SIG-M5 treated with dmso at 0.1 percent for 504 hours (cell line): Measurements from ENCODE around the gene NAGLU.

Experiments
- DNase-seq: peaks from one replicate; lab custom pipeline; 2025; ENCODE audit not compliant: unreplicated experiment; lab: John Stamatoyannopoulos, UW

NAGLU gene

GRCh38 chr17:42563143-42563509 lies 27.1 kb downstream of the NAGLU start:
- DNase-seq: no peak

DNA sequence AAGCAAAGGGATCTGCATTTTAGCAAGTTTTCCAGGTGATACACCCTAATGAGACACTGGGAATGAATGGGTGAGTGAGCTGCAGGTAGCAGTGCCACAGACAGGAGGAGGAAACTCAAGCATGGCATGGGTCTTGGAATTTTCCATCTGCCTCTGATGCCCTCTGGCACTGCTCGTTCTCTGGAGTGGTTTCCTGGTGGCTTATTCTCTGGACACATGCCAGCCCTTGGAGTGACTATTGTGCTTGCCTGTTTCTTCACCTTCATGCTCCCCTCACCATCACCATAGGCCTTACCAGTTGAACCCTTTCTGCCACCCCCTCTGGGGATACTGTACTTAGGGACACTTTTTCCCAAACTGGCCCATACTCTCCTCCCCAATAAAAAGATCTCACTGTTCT lies 27.5 kb downstream of the NAGLU start:
- no peak for DNase-seq

DNA sequence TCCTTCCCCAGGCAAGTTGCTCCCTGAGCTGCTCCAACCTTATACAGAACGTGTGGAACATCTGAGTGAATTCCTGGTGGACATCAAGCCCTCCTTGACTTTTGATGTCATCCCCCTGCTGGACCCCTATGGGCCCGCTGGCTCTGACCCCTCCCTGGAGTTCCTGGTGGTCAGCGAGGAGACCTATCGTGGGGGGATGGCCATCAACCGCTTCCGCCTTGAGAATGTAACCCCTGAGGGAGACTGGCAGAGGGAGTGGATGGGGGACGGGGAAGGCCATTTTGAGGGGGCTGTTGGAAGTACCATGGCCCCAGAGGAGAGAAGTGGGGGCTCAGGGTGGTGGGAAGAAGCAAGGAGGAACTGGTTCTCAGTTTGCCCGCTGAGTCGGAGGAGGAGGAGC lies 27.9 kb downstream of the NAGLU start:
- DNase-seq: no peak

- no peak for DNase-seq
These were observed 28.9 kb downstream of the NAGLU start for GRCh38 chr17:42564815-42565522.

DNA sequence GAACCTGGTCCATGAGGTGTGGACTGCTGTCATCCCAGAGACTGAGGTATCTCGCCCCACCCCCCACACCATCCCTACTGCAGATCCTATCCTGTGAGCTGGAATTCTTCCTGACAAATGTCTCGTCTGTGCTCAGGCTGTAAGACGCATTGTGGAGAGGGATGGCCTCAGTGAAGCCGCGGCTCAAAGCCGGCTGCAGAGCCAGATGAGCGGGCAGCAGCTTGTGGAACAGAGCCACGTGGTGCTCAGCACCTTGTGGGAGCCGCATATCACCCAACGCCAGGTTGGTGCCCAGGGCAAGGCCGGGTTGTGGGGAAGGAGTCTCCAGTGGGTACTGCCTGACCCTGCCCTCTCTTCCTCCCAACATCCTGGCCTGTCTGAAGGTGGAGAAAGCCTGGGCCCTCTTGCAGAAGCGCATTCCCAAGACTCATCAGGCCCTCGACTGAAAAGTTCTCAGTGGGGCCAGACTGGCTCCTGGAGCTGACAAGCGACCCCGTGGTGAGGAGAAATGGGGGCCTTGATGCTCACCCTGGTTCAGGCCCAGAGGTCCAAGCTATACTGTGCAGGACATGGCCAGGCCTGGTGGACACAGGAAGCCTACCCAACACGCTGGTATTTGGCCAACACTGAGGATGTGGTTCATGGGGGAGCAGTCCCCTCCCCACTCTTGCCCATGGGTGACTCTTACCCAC lies 29.6 kb downstream of the NAGLU start:
- DNase-seq: no peak

DNA sequence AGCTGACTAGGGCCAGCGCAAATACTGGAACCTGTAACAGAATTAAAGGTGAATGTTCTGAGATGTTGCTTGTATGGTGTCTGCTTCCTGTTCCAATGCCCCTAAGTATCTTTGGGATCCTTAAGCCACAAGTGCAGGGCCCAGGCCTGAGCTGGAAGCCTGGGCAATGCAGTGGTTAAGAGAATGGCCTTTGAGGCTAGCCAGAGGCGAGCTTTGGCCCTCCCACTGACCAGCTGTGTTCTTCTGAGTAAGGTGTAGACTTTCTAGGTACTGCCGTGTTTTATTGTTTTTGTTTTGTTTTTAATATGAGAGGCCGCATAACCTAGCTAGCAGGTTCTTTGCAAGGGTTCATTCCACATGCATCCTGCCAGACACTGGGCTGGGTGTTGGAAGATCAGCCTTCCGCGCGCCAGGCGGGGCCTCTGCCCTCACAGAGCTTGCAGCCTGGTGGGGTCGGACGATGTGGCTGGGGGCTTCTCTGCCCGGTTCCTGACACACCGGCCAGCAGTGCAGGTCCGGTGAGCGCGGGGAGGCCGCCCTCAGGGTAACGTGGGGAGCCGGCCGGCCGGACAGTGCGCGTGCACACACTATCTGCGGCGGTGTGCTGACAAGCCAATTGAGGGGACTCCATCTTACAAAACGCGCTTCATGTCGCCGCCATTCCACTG lies 30.3 kb downstream of the NAGLU start:
- no peak for DNase-seq

DNA sequence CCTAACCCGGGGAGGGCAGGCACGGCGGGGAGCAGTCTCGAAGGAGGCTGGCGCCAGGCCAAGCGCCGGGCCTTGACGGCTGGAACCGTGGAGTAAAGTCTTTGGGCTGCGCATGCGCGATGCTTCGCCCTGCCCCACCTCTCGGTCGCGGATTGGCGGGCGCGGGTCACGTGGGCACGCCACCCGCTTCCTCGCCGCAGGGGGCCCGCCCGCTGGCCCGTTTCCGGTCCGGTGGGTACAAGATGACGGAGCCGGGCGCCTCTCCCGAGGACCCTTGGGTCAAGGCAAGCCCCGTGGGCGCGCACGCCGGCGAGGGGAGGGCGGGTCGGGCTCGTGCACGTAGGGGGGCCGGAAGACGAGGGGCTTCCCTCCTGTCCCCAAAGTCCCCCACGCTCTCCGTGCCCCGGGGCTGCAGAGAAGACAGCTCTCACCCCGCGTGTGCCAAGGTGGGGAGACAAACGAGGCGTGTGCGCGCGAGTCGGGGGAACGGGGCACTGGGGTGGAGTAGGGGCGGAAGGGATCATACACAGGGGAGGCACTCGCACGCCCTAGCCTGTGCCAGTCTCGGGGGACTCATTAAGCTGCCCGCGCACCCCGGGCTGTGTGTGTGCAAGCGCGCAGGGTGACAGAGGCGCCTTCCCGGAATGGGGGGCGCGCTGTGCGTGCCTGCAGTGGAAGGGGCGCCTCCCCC lies 31.0 kb downstream of the NAGLU start, which contains the start of gene MLX:
Gene MLX, plus strand, starts transcription at position 218 of the 691 bp plus-strand sequence. Its CDS starts 25 bp downstream, at position 243.
- DNase-seq: peak; percentile 87

DNA sequence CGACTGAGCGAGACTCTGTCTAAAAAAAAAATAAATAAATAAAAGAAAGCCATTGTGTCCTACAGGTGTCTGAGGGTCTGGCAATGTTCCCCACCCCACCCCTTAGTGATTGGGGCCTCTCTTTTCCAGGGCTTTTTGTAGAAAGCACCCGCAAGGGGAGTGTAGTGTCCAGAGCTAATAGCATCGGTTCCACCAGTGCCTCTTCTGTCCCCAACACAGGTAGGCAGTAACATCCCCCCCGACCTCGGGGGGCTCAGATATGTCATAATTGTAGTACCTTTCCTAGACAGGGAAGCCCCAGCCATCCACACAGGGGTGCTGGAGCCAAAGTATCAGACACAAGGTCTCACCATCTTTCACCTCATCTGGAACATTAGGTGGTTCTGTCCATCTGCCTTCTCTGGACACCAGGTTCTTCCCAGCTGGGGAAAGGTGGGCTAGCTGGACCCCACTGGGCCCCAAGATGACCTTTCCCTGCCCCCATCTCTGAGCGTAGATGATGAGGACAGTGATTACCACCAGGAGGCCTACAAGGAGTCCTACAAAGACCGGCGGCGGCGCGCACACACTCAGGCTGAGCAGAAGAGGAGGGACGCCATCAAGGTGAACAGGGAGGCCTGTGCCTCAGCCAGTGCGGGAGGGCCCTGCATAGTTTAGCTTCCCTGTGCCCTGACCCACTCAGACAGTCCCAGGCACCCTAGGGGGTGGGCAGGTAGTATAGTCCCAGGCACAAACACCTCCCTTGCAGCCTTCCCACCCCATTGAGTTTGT lies 32.5 kb downstream of the NAGLU start:
- DNase-seq: no peak

GRCh38 chr17:42571435-42572225 lies 35.6 kb downstream of the NAGLU start:
- no peak for DNase-seq

GRCh38 chr17:42573095-42573494 lies 37.1 kb downstream of the NAGLU start:
- DNase-seq: no peak

- no peak for DNase-seq
These were observed 38.4 kb downstream of the NAGLU start for GRCh38 chr17:42574463-42574862.

GRCh38 chr17:42577140-42577531 lies 41.1 kb downstream of the NAGLU start:
- DNase-seq: no peak

DNA sequence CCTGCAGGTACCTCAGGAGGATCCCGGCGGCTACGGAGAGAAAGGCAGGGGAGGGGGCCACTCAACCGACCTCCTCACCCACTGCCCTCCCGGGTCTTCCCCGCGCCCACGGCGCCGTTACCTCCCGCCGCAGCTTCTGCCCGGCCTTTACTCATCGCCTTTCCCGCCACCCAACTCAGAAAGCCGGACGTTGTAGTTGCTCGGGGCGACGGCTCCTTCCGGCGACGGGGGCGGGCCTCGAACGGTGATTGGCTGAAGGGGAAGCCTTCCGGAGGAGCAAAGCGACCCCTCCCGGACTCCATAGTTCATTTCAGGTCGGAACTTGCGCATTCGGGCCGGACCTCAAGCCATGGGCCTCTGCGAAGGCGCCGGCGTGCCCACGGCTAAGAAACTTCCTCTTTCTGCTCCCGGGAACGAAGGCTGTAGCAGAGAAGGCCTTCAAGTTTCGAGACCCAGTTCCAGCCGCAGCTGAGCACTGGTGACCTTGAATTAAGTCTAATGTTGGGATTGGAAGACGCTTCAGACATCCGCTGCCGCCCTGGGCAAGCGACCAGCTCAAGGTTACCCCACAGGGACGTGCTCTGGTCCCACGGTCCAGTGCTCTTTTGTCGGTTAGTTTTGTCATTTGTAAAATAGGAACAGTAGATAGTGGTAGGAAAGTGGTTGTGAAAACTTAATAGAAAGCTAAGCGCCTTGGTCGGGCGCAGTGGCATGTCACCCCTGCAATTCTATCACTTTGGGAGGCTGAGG lies 41.7 kb downstream of the NAGLU start, which contains the start of gene PSMC3IP:
Gene PSMC3IP, minus strand, starts transcription at position 198 of the 750 bp plus-strand sequence. Its CDS starts 43 bp downstream, at position 155.
- peak; percentile 98 for DNase-seq

DNA sequence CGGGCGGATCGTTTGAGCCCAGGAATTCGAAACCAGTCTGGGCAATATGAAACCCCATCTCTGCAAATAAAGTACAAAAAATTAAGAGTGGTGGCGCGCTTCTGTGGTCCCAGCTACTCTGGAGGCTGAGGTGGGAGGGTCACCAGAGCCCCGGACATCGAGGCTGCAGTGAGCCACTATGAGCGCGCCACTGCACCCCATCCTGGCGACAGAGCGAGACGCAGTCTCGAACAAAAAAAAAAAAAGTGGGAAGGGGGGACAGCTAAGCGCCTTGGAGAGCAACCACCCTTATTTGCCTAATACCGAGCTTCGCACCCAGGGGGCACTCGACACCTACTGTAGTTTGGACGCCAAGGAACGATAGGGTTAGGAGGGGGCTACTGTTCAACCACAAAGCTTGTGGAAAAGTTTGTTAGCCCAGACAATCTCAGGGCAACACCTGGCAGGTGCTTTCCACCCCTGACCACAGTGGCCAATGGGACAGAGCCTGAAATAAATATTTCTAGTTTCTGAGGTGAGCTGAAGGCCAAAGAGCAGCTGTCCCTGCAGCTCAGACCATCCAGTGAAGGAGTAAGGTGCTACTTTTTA lies 42.3 kb downstream of the NAGLU start:
- peak; percentile 89 for DNase-seq

DNA sequence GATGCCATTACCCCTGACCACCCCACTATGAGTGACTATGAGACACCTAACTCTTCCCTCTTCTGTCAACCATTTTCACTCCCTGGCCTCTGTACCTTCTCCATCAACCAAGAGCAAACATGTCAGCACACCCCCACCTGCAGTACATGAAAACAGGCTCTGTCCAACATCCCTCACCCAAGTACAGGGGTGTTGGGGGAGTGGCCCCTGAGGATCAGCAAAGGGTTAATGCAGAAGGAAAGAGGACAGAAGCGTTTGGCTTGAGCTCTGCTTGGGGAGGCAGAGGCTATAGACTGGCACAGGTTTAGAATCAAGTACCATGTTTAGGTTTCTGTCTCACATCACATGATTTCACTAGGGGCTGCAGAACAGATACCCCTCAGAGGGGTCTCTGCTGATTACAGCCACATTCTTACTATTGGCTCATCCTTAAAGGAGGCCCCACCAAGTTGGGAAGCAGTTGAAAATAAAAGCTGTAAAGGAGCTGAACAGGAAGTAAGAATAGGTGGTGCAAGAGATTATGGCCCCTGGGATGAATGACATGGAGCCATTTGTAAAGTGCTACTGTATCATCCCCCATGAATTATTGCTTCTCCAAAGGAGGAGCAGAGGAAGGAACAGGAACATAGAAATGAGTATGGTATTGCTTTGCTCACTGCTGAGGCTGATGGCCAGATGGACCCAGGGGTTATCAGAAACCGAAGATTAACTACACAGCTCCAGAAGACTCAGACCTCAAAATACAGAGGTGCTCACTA lies 43.9 kb downstream of the NAGLU start:
- peak; percentile 45 for DNase-seq

- no peak for DNase-seq
These were observed 45.8 kb downstream of the NAGLU start for GRCh38 chr17:42581744-42582270.

DNA sequence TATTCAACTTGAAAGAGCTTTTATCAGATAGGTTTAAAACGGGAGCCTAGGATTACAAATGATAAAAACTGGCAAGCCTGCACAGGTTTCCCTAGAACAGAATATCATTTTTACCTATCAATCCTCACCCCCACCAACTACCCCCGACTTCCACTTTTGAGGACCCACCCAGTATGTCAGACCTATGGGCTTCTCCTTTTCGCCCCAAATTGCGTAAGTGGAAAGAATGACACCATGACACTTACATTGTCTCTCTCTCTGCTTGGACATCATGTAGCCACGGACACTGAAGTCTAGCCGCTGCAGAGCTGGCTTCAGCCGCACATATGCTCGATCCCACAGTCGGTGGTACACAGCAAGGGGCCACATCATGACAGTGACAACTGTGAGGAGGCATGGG lies 48.8 kb downstream of the NAGLU start:
- peak; percentile 54 for DNase-seq

DNA sequence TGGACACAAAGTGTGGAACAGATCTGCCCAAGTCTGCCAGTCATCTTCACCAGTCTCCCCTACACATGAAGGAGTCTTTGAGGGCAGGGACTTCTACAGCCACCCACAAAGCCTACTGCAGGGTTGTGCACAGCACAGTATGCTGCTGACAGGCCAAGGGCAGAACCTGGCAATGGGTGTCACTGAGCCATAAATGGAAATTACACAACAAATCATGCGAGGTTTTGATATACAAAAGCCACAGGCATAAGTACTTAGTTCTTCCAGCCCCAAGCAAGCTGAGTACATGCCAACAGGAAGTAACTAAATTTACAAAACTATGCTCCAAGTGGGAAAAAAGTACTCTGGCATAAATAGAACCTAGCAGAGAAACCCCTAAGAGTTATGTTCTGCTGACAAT lies 49.3 kb downstream of the NAGLU start:
- no peak for DNase-seq
